ENCODE measurements around the gene MGME1. TPM values are rescaled to one million over a fixed set of nuclear protein-coding genes. Genes with fewer than 3 reads are reported as not detected.
"Not testable (repeated sequence)": the region's sequence is repeated elsewhere in the genome, so short reads cannot be mapped to it uniquely, and the experiment has no call there.

The MGME1 gene
- total RNA-seq, 1 experiment from 2014 or later: 35.5 TPM

GRCh38 chr20:17948442-17948841, 20.4 kb upstream of the MGME1 start:
- Histone ChIP-seq H3K27me3 (ENCODE audit: control insufficient read depth, insufficient read depth, low read length) (no peaks in the 10 kb centered on the region), H3K4me3 (ENCODE audit: insufficient read depth, low read depth, low read length) (no peak overlapping the region), H3K36me3 (replicated peaks; ENCODE audit: control insufficient read depth, insufficient read depth, low read length) (peaks cover 63% of the 10 kb centered on the region)
- no peak for DNase-seq

GRCh38 chr20:17949899-17950298, 18.9 kb upstream of the MGME1 start:
- H3K4me3 ChIP-seq (ENCODE audit: insufficient read depth, low read depth, low read length): no peak overlapping the region
- H3K27me3 ChIP-seq (ENCODE audit: control insufficient read depth, insufficient read depth, low read length): no peaks in the 10 kb centered on the region
- no peak for DNase-seq
- H3K36me3 ChIP-seq (replicated peaks; ENCODE audit: control insufficient read depth, insufficient read depth, low read length): peaks cover 68% of the 10 kb centered on the region

DNA sequence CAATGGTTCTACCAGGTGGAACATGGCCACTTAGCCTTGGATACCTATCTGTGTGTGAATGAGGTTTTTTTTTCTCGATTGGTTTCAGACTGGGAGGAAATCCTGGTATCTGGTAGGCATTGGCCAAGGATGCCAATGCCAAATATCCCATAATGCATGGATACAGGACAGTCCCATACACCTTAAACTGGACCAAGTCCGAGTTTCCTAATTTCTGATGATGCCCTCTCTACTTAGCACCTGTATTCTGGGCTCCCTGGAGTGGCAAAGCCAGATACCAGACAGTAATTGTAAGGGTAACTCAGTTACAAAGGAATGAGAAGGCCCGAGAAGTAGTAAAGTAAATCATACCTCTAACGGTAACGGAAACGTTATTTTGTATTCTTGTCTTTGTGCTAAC, 18.1 kb upstream of the MGME1 start:
- Histone ChIP-seq H3K36me3 (replicated peaks; ENCODE audit: control insufficient read depth, insufficient read depth, low read length) (peaks cover 71% of the 10 kb centered on the region), H3K27me3 (ENCODE audit: control insufficient read depth, insufficient read depth, low read length) (no peaks in the 10 kb centered on the region), H3K4me3 (ENCODE audit: insufficient read depth, low read depth, low read length) (no peak overlapping the region)
- DNase-seq: no peak

GRCh38 chr20:17951323-17951722, 17.5 kb upstream of the MGME1 start:
- H3K27me3 ChIP-seq (ENCODE audit: control insufficient read depth, insufficient read depth, low read length): no peaks in the 10 kb centered on the region
- DNase-seq: no peak
- peaks cover 71% of the 10 kb centered on the region for H3K36me3 ChIP-seq (replicated peaks; ENCODE audit: control insufficient read depth, insufficient read depth, low read length)
- no peak overlapping the region for H3K4me3 ChIP-seq (ENCODE audit: insufficient read depth, low read depth, low read length)

DNA sequence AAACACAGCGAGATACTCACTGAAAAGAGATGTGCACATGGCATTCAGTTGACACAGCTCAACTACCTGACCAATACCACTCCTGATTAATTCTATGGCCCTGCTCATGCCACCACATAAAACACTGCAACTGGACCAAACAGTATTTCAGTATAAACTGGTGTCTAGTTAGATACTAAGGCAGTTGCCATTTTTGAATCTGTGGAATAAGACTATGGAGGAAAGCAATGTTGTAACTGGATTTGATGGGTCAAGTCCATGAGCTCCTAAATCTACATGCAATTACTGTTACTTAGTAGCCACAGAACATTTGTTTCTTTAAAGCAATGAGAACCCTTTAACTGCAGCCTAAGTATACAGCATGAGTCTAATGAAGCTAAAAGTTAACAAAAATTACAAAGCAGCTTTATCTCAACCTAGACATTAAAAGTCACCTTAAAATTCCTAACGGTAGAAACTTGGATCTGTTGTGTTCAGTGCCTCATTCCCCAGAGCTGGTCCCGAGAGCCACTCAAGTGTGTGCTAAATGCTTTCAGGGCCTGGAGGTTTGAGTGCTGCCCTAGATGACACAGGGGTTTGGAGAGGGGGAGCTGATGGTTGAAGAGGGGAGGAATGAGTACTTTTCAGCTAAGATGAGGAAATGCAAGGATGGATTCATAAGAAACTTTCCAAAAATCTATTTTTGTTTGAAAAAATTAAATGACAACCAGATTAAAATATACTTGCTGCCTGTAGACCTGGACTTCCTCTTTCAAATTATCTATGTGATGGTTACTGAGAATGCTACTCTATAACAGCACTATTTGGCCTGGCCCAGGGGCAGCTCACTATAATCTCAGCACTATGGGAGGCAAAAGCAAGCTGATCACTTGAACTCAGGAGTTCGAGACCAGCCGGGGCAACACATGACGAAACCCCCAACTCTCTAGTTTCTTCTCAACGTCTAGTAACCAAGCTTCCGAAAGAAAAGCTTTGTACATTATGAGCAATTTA, 15.8 kb upstream of the MGME1 start:
- no peak for DNase-seq
- no peaks in the 10 kb centered on the region for H3K27me3 ChIP-seq (ENCODE audit: control insufficient read depth, insufficient read depth, low read length)
- H3K36me3 ChIP-seq (replicated peaks; ENCODE audit: control insufficient read depth, insufficient read depth, low read length): peaks cover 68% of the 10 kb centered on the region
- H3K4me3 ChIP-seq (ENCODE audit: insufficient read depth, low read depth, low read length): no peak overlapping the region

DNA sequence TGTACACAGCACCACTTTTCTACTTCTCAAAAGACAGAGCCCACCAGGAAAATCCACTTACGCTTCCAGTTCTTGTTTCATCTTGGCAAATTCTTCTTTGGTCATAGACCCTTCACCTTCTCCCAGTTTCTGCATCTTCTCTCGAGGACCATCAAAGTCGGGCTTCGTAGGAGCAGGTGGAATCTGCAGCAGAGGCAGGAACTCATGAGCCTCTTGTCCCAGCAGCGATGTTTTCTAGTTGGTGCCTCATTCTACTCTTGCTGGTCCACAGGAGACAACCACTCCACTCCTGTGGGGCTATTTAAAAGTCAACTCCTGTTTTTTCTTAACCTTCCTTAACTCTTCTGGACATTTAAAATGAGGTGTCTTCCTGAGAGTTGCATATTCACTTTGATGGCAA, 14.9 kb upstream of the MGME1 start:
- H3K27me3 ChIP-seq (ENCODE audit: control insufficient read depth, insufficient read depth, low read length): no peaks in the 10 kb centered on the region
- no peak for DNase-seq
- no peak overlapping the region for H3K4me3 ChIP-seq (ENCODE audit: insufficient read depth, low read depth, low read length)
- H3K36me3 ChIP-seq (replicated peaks; ENCODE audit: control insufficient read depth, insufficient read depth, low read length): peaks cover 61% of the 10 kb centered on the region

- DNase-seq: no peak
- Histone ChIP-seq H3K36me3 (replicated peaks; ENCODE audit: control insufficient read depth, insufficient read depth, low read length) (peaks cover 48% of the 10 kb centered on the region), H3K4me3 (ENCODE audit: insufficient read depth, low read depth, low read length) (no peak overlapping the region), H3K27me3 (ENCODE audit: control insufficient read depth, insufficient read depth, low read length) (no peaks in the 10 kb centered on the region)
Observed at GRCh38 chr20:17955302-17955701, 13.5 kb upstream of the MGME1 start.

- H3K27me3 ChIP-seq (ENCODE audit: control insufficient read depth, insufficient read depth, low read length): no peaks in the 10 kb centered on the region
- DNase-seq: no peak
- H3K4me3 ChIP-seq (ENCODE audit: insufficient read depth, low read depth, low read length): no peak overlapping the region
- peaks cover 43% of the 10 kb centered on the region for H3K36me3 ChIP-seq (replicated peaks; ENCODE audit: control insufficient read depth, insufficient read depth, low read length)
Observed at GRCh38 chr20:17956099-17956685, 12.6 kb upstream of the MGME1 start.

- H3K36me3 ChIP-seq (replicated peaks; ENCODE audit: control insufficient read depth, insufficient read depth, low read length): peaks cover 34% of the 10 kb centered on the region
- H3K4me3 ChIP-seq (ENCODE audit: insufficient read depth, low read depth, low read length): no peak overlapping the region
- H3K27me3 ChIP-seq (ENCODE audit: control insufficient read depth, insufficient read depth, low read length): no peaks in the 10 kb centered on the region
- no peak for DNase-seq
Observed at GRCh38 chr20:17957505-17958363, 11.1 kb upstream of the MGME1 start.

DNA sequence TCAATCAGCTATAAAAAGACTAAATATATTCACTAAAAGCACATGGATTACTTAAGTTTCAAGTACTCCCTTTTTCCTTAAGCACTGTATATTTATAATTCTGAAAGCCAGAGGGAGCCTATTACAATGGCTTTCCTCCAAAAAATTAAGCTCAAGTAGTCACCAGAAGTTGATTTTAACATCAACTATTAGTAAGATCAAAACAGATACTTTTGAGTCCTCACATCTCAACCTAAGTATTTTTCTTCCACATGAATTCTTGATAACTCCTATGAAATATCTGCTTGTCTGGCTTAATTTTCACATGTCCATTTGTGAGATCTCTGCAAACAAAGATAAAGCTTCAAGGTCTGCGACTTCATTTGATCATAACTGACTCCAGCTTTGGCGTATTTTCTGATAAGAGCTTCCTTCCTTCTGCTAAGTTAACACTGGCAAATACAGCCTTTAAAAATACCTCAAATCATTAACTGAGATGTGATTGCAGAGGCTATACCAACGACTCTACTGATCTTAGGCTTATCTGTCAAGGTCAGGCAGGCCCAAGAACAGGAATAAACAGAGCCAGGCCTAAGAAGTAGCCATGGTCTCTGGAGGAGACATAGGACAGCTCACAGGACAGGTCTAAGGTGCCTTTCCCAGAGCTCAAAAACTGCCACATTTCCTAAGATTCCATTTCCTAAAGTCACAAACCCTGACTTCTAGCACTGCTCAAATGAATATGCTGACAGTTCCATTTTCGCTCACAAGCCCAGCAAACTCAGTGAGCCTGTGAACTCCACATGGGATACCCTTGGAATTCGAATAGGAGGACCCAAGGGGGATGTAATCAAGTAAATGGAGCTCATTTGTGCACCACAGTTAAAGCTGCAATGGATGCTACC, 10.2 kb upstream of the MGME1 start:
- no peaks in the 10 kb centered on the region for H3K27me3 ChIP-seq (ENCODE audit: control insufficient read depth, insufficient read depth, low read length)
- H3K4me3 ChIP-seq (ENCODE audit: insufficient read depth, low read depth, low read length): no peak overlapping the region
- DNase-seq: no peak
- peaks cover 32% of the 10 kb centered on the region for H3K36me3 ChIP-seq (replicated peaks; ENCODE audit: control insufficient read depth, insufficient read depth, low read length)

DNA sequence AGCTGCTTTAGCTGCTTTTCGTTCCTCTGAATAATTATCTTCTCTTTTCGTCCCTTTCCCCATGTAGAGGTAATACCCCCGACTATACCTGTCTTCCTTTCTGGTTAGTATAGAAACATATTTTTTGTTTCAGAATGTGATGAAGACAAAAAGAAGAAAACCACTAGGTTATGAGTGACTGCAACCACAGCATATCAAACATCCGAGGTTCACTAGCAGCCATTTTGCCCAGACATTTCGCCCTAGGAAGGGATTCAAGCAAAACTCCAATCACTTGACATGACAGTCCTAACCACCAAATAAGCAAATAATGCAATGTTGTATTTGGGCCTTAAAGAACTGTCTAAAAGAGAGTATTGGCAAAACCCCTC, 9.6 kb upstream of the MGME1 start:
- Histone ChIP-seq H3K4me3 (ENCODE audit: insufficient read depth, low read depth, low read length) (no peak overlapping the region), H3K27me3 (ENCODE audit: control insufficient read depth, insufficient read depth, low read length) (no peaks in the 10 kb centered on the region), H3K36me3 (replicated peaks; ENCODE audit: control insufficient read depth, insufficient read depth, low read length) (peaks cover 26% of the 10 kb centered on the region)
- no peak for DNase-seq

DNA sequence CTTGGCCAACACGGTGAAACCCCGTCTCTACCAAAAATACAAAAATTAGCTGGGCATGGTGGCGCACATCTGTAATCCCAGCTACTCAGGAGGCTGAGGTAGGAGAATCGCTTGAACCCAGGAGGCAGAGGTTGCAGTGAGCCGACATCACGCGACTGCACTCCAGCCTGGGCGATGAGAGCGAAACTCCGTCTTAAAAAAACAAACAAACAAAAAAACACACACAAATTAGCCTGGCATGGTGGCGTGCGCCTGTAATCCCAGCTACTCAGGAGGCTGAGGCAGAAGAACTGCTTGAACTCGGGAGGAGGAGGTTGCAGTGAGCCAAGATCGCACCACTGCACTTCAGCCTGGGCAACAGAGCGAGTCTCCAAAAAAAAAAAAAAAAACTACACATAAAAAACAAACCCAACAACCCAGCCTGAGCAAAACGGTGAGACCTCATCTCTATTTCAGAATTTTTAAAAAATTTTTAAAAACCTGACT, 8.4 kb upstream of the MGME1 start:
- peaks cover 19% of the 10 kb centered on the region for H3K36me3 ChIP-seq (replicated peaks; ENCODE audit: control insufficient read depth, insufficient read depth, low read length)
- H3K4me3 ChIP-seq (ENCODE audit: insufficient read depth, low read depth, low read length); H3K27me3 ChIP-seq (ENCODE audit: control insufficient read depth, insufficient read depth, low read length); DNase-seq: not testable (repeated sequence)

GRCh38 chr20:17960927-17961586, 7.8 kb upstream of the MGME1 start:
- DNase-seq: no peak
- Histone ChIP-seq H3K36me3 (replicated peaks; ENCODE audit: control insufficient read depth, insufficient read depth, low read length) (peaks cover 12% of the 10 kb centered on the region), H3K27me3 (ENCODE audit: control insufficient read depth, insufficient read depth, low read length) (no peaks in the 10 kb centered on the region), H3K4me3 (ENCODE audit: insufficient read depth, low read depth, low read length) (no peak overlapping the region)
